Cardiac muscle cell (in vitro differentiated cells and primary cell): ENCODE data around the gene OXER1. TPM values are rescaled to one million over a fixed set of nuclear protein-coding genes. Genes with fewer than 3 reads are reported as not detected.

Experiments
- DNase-seq, 2 donors: peaks; one replicate each; pipeline versions ENCODE4 v3.0.0 to v3.0.0-alpha.2; 2010 to 2017; ENCODE audit warnings: low read depth in 1 of 2, low spot score in 1 of 2
- H3K27ac ChIP-seq: fragments of 200-600 bp; sonication (generic); 2 replicates; pipeline ENCODE4 v1.5.1; 2016
- H3K27me3 ChIP-seq: fragments of 200-600 bp; sonication (generic); 2 replicates; pipeline ENCODE4 v1.6.0; 2016; ENCODE audit warnings: control low read depth
- H3K36me3 ChIP-seq: fragments of 200-600 bp; sonication (generic); 2 replicates; pipeline ENCODE4 v1.5.1; 2016; ENCODE audit warnings: control low read depth
- H3K4me1 ChIP-seq: fragments of 200-600 bp; sonication (generic); 2 replicates; pipeline ENCODE4 v1.8.1; 2017; ENCODE audit warnings: low read depth, mild to moderate bottlenecking, mixed run types
- H3K4me3 ChIP-seq: fragments of 200-600 bp; sonication (generic); 2 replicates; pipeline ENCODE4 v1.5.1; 2016; ENCODE audit warnings: mild to moderate bottlenecking
- H3K9me3 ChIP-seq: fragments of 200-600 bp; sonication (generic); 2 replicates; pipeline ENCODE4 v1.5.1; 2017; ENCODE audit warnings: low read depth, mild to moderate bottlenecking, control low read depth
- polyA plus RNA-seq: library from polyadenylated mRNA; unstranded; fragments of >200 nt; fragmentation: Nextera tagmentation; extraction: Ambion mirVana; gene quantifications from 2 replicates; pipeline ENCODE4 v1.2.1, GENCODE V29; 2016
- total RNA-seq: library from RNA; depleted of rRNA; stranded (reverse); fragments of >200 nt; gene quantifications from 2 replicates; pipeline ENCODE4 v1.2.3, GENCODE V29; 2016
- TF ChIP-seq, protein P1 (sequence below): IDR thresholded peaks from 2 replicates; pipeline ENCODE4 v1.5.1; 2012; ENCODE audit warnings: low read depth, mild to moderate bottlenecking, low read length

Gene OXER1
- total and polyA plus RNA-seq, 2 experiments from 2014 or later = 0.15 to 0.48 TPM

DNA sequence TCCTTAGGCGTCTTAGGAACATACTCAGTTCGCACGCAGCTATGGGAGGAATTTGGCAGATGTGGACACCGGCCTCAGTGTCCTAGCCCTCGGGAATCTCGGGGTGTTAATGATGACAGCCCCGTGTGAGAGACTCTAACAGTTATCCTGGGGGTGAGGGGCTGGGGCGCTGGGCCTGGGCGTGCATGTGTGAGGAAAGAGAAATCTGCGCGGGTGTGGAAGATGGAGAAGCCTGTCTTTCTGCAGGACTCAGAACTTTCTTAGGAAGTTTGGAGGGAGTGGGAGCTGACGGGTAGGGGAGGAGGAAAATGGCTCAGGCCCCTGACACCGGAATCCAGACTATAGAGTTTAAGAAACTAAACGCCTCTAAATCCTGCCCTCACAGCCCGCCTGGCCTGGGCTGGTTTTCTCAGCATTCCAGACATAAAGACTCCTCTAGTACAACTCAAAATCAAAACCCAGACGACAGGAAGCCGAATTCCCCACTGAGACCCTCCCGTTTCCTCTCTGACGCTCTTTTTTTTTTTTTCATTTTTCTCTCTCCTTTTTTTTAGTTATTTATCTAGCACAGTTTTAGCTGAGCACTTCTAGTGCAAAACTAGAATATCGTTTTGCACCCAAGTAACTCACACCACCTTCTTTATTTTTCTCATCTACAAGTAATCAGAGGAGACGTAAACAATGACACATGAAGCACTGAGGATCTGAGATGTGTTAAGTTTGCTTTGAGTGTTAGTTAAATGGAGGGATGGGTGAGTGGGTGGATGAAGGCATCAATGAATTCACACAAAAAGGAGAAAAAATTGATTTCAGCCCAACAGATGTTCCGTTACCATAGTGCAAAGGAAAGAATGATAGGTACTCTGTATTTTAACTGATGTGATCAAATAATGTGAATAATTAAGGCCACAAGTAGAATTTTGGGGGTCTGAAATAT is 29.7 kb upstream of the OXER1 start:
- TF ChIP-seq, protein P1, sequence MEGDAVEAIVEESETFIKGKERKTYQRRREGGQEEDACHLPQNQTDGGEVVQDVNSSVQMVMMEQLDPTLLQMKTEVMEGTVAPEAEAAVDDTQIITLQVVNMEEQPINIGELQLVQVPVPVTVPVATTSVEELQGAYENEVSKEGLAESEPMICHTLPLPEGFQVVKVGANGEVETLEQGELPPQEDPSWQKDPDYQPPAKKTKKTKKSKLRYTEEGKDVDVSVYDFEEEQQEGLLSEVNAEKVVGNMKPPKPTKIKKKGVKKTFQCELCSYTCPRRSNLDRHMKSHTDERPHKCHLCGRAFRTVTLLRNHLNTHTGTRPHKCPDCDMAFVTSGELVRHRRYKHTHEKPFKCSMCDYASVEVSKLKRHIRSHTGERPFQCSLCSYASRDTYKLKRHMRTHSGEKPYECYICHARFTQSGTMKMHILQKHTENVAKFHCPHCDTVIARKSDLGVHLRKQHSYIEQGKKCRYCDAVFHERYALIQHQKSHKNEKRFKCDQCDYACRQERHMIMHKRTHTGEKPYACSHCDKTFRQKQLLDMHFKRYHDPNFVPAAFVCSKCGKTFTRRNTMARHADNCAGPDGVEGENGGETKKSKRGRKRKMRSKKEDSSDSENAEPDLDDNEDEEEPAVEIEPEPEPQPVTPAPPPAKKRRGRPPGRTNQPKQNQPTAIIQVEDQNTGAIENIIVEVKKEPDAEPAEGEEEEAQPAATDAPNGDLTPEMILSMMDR = no peak
- peak in 1 of 2 donors; percentile 59 for DNase-seq
- H3K27ac ChIP-seq = no peak overlapping the region

DNA sequence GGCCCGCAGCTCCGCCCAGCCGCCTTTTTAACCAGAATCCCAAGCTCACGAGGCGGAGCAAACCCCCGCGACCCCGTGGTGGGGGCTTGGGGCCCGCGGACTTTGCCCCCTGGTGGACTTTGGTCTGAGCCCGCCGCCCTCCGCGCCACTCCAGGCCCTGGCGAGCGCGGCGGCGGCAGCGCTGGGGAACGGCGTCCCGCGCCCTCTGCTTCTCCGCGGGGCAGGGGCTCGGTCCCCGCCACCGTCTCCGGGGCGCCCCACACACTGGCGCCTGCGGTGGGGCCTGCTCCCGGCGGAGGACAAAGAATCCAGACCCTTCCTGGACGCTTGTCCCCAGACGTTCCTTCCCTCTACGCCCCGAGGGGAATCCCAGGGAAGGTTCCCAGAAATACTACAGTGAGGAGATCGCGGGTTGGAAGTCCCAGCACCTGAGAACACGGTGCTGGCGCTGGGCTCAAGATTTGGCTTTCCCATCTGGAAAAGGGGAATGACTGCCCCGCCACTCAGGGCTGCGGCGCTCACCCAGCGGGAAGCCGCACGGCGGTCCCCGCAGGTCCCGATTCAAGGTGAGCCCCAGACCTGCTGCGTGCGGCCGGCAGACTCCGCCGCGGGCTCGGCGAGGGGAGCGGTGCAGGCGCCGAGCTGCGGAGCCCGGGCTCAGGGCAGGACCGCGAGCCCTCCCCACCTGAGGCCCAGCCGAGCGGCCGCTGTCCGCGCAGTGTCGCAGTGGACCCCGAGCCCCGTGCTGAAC is 28.8 kb upstream of the OXER1 start, which contains the start of gene HAAO:
Gene HAAO, minus strand, starts transcription at position 1 of the 751 bp plus-strand sequence. CDS start 47 bp downstream, outside the sequence.
- peaks cover 16% of the 10 kb centered on the region for H3K27me3 ChIP-seq
- H3K9me3 ChIP-seq = no peaks in the 10 kb centered on the region
- no peak within 1 kb of the TSS for H3K27ac ChIP-seq
- no peaks in the 10 kb centered on the region for H3K36me3 ChIP-seq
- DNase-seq = peak; percentile 33 to 54
- H3K4me1 ChIP-seq = no peaks in the 10 kb centered on the region
- TF ChIP-seq, protein P1 = peak; percentile 22
- peak within 1 kb of the TSS; percentile 20 for H3K4me3 ChIP-seq

More for the DNA sequence above, 29.7 kb upstream of the OXER1 start:
- peaks cover 16% of the 10 kb centered on the region for H3K27me3 ChIP-seq
- no peaks in the 10 kb centered on the region for H3K9me3 ChIP-seq
- peak overlapping the region; percentile 20 for H3K4me3 ChIP-seq
- no peaks in the 10 kb centered on the region for H3K4me1 ChIP-seq
- no peaks in the 10 kb centered on the region for H3K36me3 ChIP-seq

DNA sequence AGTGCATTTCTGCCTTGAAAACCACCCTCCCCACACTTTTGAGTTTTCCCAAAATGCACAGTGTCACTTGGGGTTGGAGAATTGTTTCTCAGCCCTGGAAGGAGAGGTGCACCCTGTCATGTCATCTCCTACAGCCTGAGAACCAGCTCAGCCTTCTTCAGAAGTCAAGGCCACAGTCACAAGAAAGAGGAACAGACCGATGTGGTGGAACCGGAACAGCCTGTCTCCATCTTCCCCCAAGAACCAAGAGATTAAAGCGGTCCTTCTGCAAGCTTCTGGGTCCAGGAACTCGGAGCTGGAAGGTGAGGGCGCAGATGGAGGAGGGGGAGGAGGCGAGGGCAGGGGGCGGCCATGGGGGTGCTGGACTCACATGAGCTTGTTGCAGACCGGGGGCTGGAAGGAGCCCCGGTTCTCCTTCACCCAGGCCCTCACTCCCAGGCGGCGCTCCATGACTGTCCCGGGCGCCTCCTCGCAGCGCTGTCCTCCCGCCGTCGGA is 28.2 kb upstream of the OXER1 start:
- Histone ChIP-seq H3K27me3 (peaks cover 16% of the 10 kb centered on the region), H3K27ac (no peak overlapping the region)
- TF ChIP-seq, protein P1 = no peak

DNA sequence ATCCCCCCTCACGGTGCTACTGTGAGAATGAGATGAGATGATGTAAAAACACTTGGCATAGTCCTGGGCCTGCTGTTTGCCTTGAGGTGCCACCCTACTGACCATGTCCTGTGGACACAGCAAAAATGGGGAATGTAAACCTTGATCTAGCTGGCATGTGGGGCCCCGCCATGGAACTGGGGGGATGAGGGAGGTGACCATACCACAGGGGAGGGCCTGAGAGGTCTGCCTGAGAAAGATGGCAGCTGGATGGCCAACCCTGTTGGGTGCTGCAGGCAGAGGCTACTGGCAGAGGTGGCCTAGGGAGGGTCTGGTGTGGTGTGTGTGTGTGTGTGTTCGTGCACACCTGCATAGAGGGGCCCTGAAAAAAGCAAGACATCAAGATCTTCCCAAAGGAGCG is 27.7 kb upstream of the OXER1 start:
- no peaks in the 10 kb centered on the region for H3K4me1 ChIP-seq
- TF ChIP-seq, protein P1 = no peak
- H3K36me3 ChIP-seq = no peaks in the 10 kb centered on the region
- peaks cover 16% of the 10 kb centered on the region for H3K27me3 ChIP-seq
- DNase-seq = no peak
- no peak overlapping the region for H3K27ac ChIP-seq
- no peak overlapping the region for H3K4me3 ChIP-seq
- H3K9me3 ChIP-seq = no peaks in the 10 kb centered on the region

More for the DNA sequence above, 28.2 kb upstream of the OXER1 start:
- H3K4me1 ChIP-seq = no peaks in the 10 kb centered on the region
- no peak for DNase-seq
- H3K36me3 ChIP-seq = no peaks in the 10 kb centered on the region
- no peaks in the 10 kb centered on the region for H3K9me3 ChIP-seq
- peak overlapping the region; percentile 20 for H3K4me3 ChIP-seq

DNA sequence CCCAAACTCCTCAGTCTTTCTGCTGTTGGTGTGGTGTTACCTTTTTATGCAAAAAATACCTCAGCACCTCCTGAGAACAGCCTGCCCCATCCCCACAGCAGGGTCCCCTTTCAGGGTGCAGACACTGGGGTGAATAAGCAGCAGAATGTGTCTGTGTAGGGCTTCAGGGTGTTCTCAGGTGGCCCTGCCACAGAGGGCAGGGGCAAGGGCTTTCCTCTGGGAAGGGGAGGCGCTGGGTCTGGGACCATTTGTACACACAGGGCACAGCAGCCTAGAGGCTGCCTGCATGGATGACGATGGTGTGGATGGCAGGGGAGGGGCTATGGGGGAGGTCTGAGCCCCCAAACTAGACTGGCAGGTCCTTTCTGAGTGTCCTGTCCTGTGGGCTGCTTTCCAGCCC is 25.8 kb upstream of the OXER1 start:
- TF ChIP-seq, protein P1 = no peak
- H3K27me3 ChIP-seq = peaks cover 16% of the 10 kb centered on the region
- H3K4me3 ChIP-seq = no peak overlapping the region
- no peaks in the 10 kb centered on the region for H3K36me3 ChIP-seq
- no peak for DNase-seq
- H3K9me3 ChIP-seq = no peaks in the 10 kb centered on the region
- no peaks in the 10 kb centered on the region for H3K4me1 ChIP-seq
- H3K27ac ChIP-seq = no peak overlapping the region
